IPS-18a (cell line): Measurements from ENCODE around the gene HSPB8.

ENCODE experiments used
- H3K27ac ChIP-seq: one replicate; pipeline ENCODE4 v1.5.1; 2013; ENCODE audit warnings: low read length
- H3K27me3 ChIP-seq: one replicate; pipeline ENCODE4 v1.6.1; 2013; ENCODE audit warnings: mild to moderate bottlenecking, low read length; ENCODE audit not compliant: control insufficient read depth, insufficient read depth
- H3K36me3 ChIP-seq: one replicate; pipeline ENCODE4 v1.6.1; 2013; ENCODE audit warnings: low read depth, low read length; ENCODE audit not compliant: control insufficient read depth
- H3K4me1 ChIP-seq: one replicate; pipeline ENCODE4 v1.6.1; 2013; ENCODE audit warnings: low read depth, low read length; ENCODE audit not compliant: control insufficient read depth
- H3K4me3 ChIP-seq: one replicate; pipeline ENCODE4 v1.5.1; 2013; ENCODE audit warnings: low read length
- H3K9ac ChIP-seq: one replicate; pipeline ENCODE4 v1.6.1; 2013; ENCODE audit warnings: mild to moderate bottlenecking, low read length, moderate library complexity
- H3K9me3 ChIP-seq: one replicate; pipeline ENCODE4 v1.6.1; 2013; ENCODE audit warnings: low read depth, low read length; ENCODE audit not compliant: control insufficient read depth

HSPB8 gene

GRCh38 chr12:119153477-119154434 is 25.0 kb upstream of the HSPB8 start:
- Histone ChIP-seq H3K27ac (peak overlapping the region; percentile 78), H3K9ac (peak overlapping the region; percentile 85), H3K36me3 (no peaks in the 10 kb centered on the region), H3K4me3 (peak overlapping the region; percentile 68), H3K9me3 (no peaks in the 10 kb centered on the region), H3K27me3 (no peaks in the 10 kb centered on the region), H3K4me1 (no peaks in the 10 kb centered on the region)

GRCh38 chr12:119154435-119154818 is 24.3 kb upstream of the HSPB8 start:
- Histone ChIP-seq H3K9me3 (no peaks in the 10 kb centered on the region), H3K36me3 (no peaks in the 10 kb centered on the region), H3K4me1 (no peaks in the 10 kb centered on the region), H3K27me3 (no peaks in the 10 kb centered on the region), H3K9ac (peak overlapping the region; percentile 85), H3K4me3 (peak overlapping the region; percentile 68), H3K27ac (peak overlapping the region; percentile 78)

- no peaks in the 10 kb centered on the region for H3K36me3 ChIP-seq
- no peak overlapping the region for H3K9ac ChIP-seq
- no peak overlapping the region for H3K27ac ChIP-seq
- no peak overlapping the region for H3K4me3 ChIP-seq
- no peaks in the 10 kb centered on the region for H3K27me3 ChIP-seq
- no peaks in the 10 kb centered on the region for H3K9me3 ChIP-seq
- H3K4me1 ChIP-seq = no peaks in the 10 kb centered on the region
Measured at GRCh38 chr12:119156401-119157044, 22.2 kb upstream of the HSPB8 start.

GRCh38 chr12:119157528-119157927 is 21.2 kb upstream of the HSPB8 start:
- no peak overlapping the region for H3K27ac ChIP-seq
- H3K9me3 ChIP-seq = no peaks in the 10 kb centered on the region
- H3K9ac ChIP-seq = no peak overlapping the region
- H3K4me3 ChIP-seq = no peak overlapping the region
- no peaks in the 10 kb centered on the region for H3K36me3 ChIP-seq
- no peaks in the 10 kb centered on the region for H3K27me3 ChIP-seq
- no peaks in the 10 kb centered on the region for H3K4me1 ChIP-seq

GRCh38 chr12:119157978-119158377 is 20.8 kb upstream of the HSPB8 start:
- H3K9me3 ChIP-seq = no peaks in the 10 kb centered on the region
- H3K27ac ChIP-seq = no peak overlapping the region
- no peak overlapping the region for H3K4me3 ChIP-seq
- H3K27me3 ChIP-seq = no peaks in the 10 kb centered on the region
- H3K36me3 ChIP-seq = no peaks in the 10 kb centered on the region
- no peaks in the 10 kb centered on the region for H3K4me1 ChIP-seq
- H3K9ac ChIP-seq = no peak overlapping the region

- Histone ChIP-seq H3K27me3 (no peaks in the 10 kb centered on the region), H3K4me3 (no peak overlapping the region), H3K27ac (no peak overlapping the region), H3K4me1 (no peaks in the 10 kb centered on the region), H3K9ac (no peak overlapping the region), H3K9me3 (no peaks in the 10 kb centered on the region), H3K36me3 (no peaks in the 10 kb centered on the region)
Measured at GRCh38 chr12:119158402-119158801, 20.3 kb upstream of the HSPB8 start.

GRCh38 chr12:119159844-119160243 is 18.9 kb upstream of the HSPB8 start:
- no peaks in the 10 kb centered on the region for H3K9me3 ChIP-seq
- no peaks in the 10 kb centered on the region for H3K4me1 ChIP-seq

GRCh38 chr12:119167902-119168301 is 10.8 kb upstream of the HSPB8 start:
- peaks cover 5% of the 10 kb centered on the region for H3K4me1 ChIP-seq
- H3K27ac ChIP-seq = no peak overlapping the region
- H3K27me3 ChIP-seq = no peaks in the 10 kb centered on the region
- no peak overlapping the region for H3K9ac ChIP-seq
- no peaks in the 10 kb centered on the region for H3K9me3 ChIP-seq
- H3K36me3 ChIP-seq = no peaks in the 10 kb centered on the region
- H3K4me3 ChIP-seq = no peak overlapping the region

More at GRCh38 chr12:119159844-119160243, 18.9 kb upstream of the HSPB8 start:
- no peaks in the 10 kb centered on the region for H3K27me3 ChIP-seq
- H3K27ac ChIP-seq = no peak overlapping the region
- no peaks in the 10 kb centered on the region for H3K36me3 ChIP-seq
- H3K9ac ChIP-seq = no peak overlapping the region
- no peak overlapping the region for H3K4me3 ChIP-seq

GRCh38 chr12:119168721-119169120 is 10.0 kb upstream of the HSPB8 start:
- Histone ChIP-seq H3K9ac (no peak overlapping the region), H3K27ac (no peak overlapping the region), H3K36me3 (no peaks in the 10 kb centered on the region), H3K4me1 (peaks cover 5% of the 10 kb centered on the region), H3K27me3 (no peaks in the 10 kb centered on the region), H3K4me3 (no peak overlapping the region), H3K9me3 (no peaks in the 10 kb centered on the region)

- Histone ChIP-seq H3K4me3 (no peak overlapping the region), H3K4me1 (peaks cover 5% of the 10 kb centered on the region), H3K36me3 (no peaks in the 10 kb centered on the region), H3K27ac (no peak overlapping the region), H3K9ac (no peak overlapping the region), H3K27me3 (no peaks in the 10 kb centered on the region), H3K9me3 (no peaks in the 10 kb centered on the region)
Measured at GRCh38 chr12:119169150-119169549, 9.6 kb upstream of the HSPB8 start.

- Histone ChIP-seq H3K36me3 (no peaks in the 10 kb centered on the region), H3K4me1 (peaks cover 9% of the 10 kb centered on the region), H3K27ac (no peak overlapping the region), H3K9me3 (no peaks in the 10 kb centered on the region), H3K4me3 (no peak overlapping the region), H3K27me3 (no peaks in the 10 kb centered on the region), H3K9ac (no peak overlapping the region)
Measured at GRCh38 chr12:119171291-119171690, 7.4 kb upstream of the HSPB8 start.
